Keratinocyte (primary cell): Measurements from ENCODE around the gene MYPN. TPM values are rescaled to one million over a fixed set of nuclear protein-coding genes. Genes with fewer than 3 reads are reported as not detected.
A peak's percentile ranks its signal among the peaks of the same experiment; 100 is the strongest.

Experiments used
- DNase-seq: peaks from one replicate; pipeline ENCODE4 v3.0.0-alpha.2; 2011; ENCODE audit warnings: low read depth, missing footprints, low spot score
- FAIRE-seq: peaks from 2 replicates; lab custom pipeline; 2011; peaks lifted over from hg19 to GRCh38; lab: Jason Lieb, UNC
- H2AFZ ChIP-seq: 2 replicates; pipeline ENCODE4 v1.6.0; 2012; ENCODE audit warnings: low read length, control low read depth, inconsistent platforms; ENCODE audit not compliant: control insufficient read depth
- H3K27ac ChIP-seq: 2 replicates; pipeline ENCODE4 v1.5.1; 2011; ENCODE audit warnings: low read length; ENCODE audit not compliant: control insufficient read depth, insufficient read depth
- H3K27me3 ChIP-seq: 3 replicates; pipeline ENCODE4 v1.6.0; 2011; ENCODE audit warnings: low read length; ENCODE audit not compliant: control insufficient read depth, insufficient read depth; ENCODE audit errors: extremely low read depth
- H3K36me3 ChIP-seq, 2 experiments: 2 replicates in 1 of 2; 3 replicates in 1 of 2; pipeline ENCODE4 v1.5.1; 2011; ENCODE audit warnings: low read length in 2 of 2, mild to moderate bottlenecking in 1 of 2; ENCODE audit not compliant: control insufficient read depth in 2 of 2, insufficient read depth in 2 of 2; ENCODE audit errors: extremely low read depth in 1 of 2
- H3K4me1 ChIP-seq: 3 replicates; pipeline ENCODE4 v1.5.1; 2011; ENCODE audit warnings: low read length; ENCODE audit not compliant: control insufficient read depth, insufficient read depth; ENCODE audit errors: extremely low read depth
- H3K4me2 ChIP-seq: 3 replicates; pipeline ENCODE4 v1.6.0; 2011; ENCODE audit warnings: low read depth, low read length; ENCODE audit not compliant: control insufficient read depth, insufficient read depth; ENCODE audit errors: extremely low read depth
- H3K4me3 ChIP-seq, 3 experiments: fragments of 200-600 bp in 1 of 3; sonication (generic) in 1 of 3; 2 replicates in 2 of 3; 3 replicates in 1 of 3; pipeline ENCODE4 v1.5.1; 2011 to 2016; ENCODE audit warnings: low read length in 3 of 3, mild to moderate bottlenecking in 3 of 3, control low read depth in 2 of 3, inconsistent platforms in 1 of 3, low read depth in 1 of 3, mixed read lengths in 1 of 3, mixed run types in 1 of 3, moderate library complexity in 1 of 3; ENCODE audit not compliant: control insufficient read depth in 2 of 3, insufficient read depth in 2 of 3; ENCODE audit errors: extremely low read depth in 1 of 3
- H3K79me2 ChIP-seq: 2 replicates; pipeline ENCODE4 v1.6.0; 2012; ENCODE audit warnings: low read length; ENCODE audit not compliant: control insufficient read depth, insufficient read depth
- H3K9ac ChIP-seq: 3 replicates; pipeline ENCODE4 v1.6.0; 2011; ENCODE audit warnings: low read length; ENCODE audit not compliant: control insufficient read depth, insufficient read depth; ENCODE audit errors: extremely low read depth
- H3K9me1 ChIP-seq: 3 replicates; pipeline ENCODE4 v1.6.0; 2011; ENCODE audit warnings: low read length; ENCODE audit not compliant: control insufficient read depth, insufficient read depth; ENCODE audit errors: extremely low read depth
- H3K9me3 ChIP-seq: 2 replicates; pipeline ENCODE4 v1.5.1; 2012; ENCODE audit warnings: low read depth, low read length; ENCODE audit not compliant: control insufficient read depth
- H4K20me1 ChIP-seq: 3 replicates; pipeline ENCODE4 v1.6.0; 2011; ENCODE audit warnings: low read length; ENCODE audit not compliant: control insufficient read depth, insufficient read depth; ENCODE audit errors: extremely low read depth
- CTCF ChIP-seq, 3 experiments: IDR thresholded peaks in 1 of 3; conservative IDR thresholded peaks in 1 of 3; optimal IDR thresholded peaks in 1 of 3; 2 replicates in 2 of 3; 3 replicates in 1 of 3; pipeline versions ENCODE3 to v1.5.1; 2011; ENCODE audit warnings: low read length in 3 of 3, mild to moderate bottlenecking in 3 of 3, moderate library complexity in 2 of 3, control low read depth in 1 of 3, inconsistent platforms in 1 of 3; ENCODE audit not compliant: insufficient read depth in 2 of 3; ENCODE audit errors: extremely low read depth in 1 of 3
- EZH2 ChIP-seq: IDR thresholded peaks from one replicate; pipeline ENCODE4 v1.6.1; 2012; ENCODE audit warnings: inconsistent platforms, mild to moderate bottlenecking, low read length, moderate library complexity
- dilution Hi-C: fragments of 300-500 bp; cut with MboI; formaldehyde crosslinking; loops from one replicate; pipeline ENCODE4 v1.7.0; 2020; ENCODE audit warnings: low sequenced_read_pairs; ENCODE audit not compliant: extremely low pct_ligation_motif_present
- polyA plus RNA-seq, 5 experiments: library from polyadenylated mRNA; depleted of rRNA in 3 of 5; stranded (reverse) in 3 of 5; stranded (forward) in 1 of 5; unstranded in 1 of 5; fragments of >200 nt; gene quantifications; 1 replicate in 1 of 5; 2 replicates in 3 of 5; 3 replicates in 1 of 5; pipeline versions ENCODE4 v1.2.1 to v1.2.3, GENCODE V29; 2011 to 2012; ENCODE audit warnings: missing spikeins in 2 of 5, low read depth in 1 of 5, low replicate concordance in 1 of 5

MYPN gene
- polyA plus RNA-seq, 1 donor (not counting 4 experiments of a cell fraction or from before 2014, with no cell fraction given), result 0.42 TPM

- H3K27ac ChIP-seq, result no peak overlapping the region
- no peaks in the 10 kb centered on the region for H3K27me3 ChIP-seq
- no peaks in the 10 kb centered on the region for H3K36me3 ChIP-seq
- H3K4me2 ChIP-seq, result no peak overlapping the region
- TF ChIP-seq EZH2, result no peak
- TF ChIP-seq CTCF (optimal IDR thresholded peaks at IDR 0.05 in 1 of 3, IDR thresholded peaks at IDR 0.05 in 1 of 3, conservative IDR thresholded peaks at IDR 0.05 in 1 of 3; ENCODE audit: extremely low read depth in 1 of 3, insufficient read depth in 2 of 3, low read length in 3 of 3), result no peak
- no peaks in the 10 kb centered on the region for H3K79me2 ChIP-seq
- dilution Hi-C loops, result no loop called here
- no peaks in the 10 kb centered on the region for H4K20me1 ChIP-seq
- FAIRE-seq (no peak), DNase-seq (no peak)
- no peak overlapping the region for H2AFZ ChIP-seq
- no peaks in the 10 kb centered on the region for H3K9me1 ChIP-seq
- no peak overlapping the region for H3K4me3 ChIP-seq
- peaks cover 10% of the 10 kb centered on the region for H3K4me1 ChIP-seq
- H3K9ac ChIP-seq, result no peak overlapping the region
- no peaks in the 10 kb centered on the region for H3K9me3 ChIP-seq
Observed at GRCh38 chr10:68081916-68082315, 27.4 kb upstream of the MYPN start.

GRCh38 chr10:68082872-68083271 lies 26.4 kb upstream of the MYPN start:
- H3K9me1 ChIP-seq, result no peaks in the 10 kb centered on the region
- dilution Hi-C loops, result no loop called here
- no peak overlapping the region for H2AFZ ChIP-seq
- no peaks in the 10 kb centered on the region for H3K79me2 ChIP-seq
- H3K27ac ChIP-seq, result no peak overlapping the region
- FAIRE-seq, result no peak
- H3K4me3 ChIP-seq, result no peak overlapping the region
- H3K4me2 ChIP-seq, result no peak overlapping the region
- no peaks in the 10 kb centered on the region for H3K9me3 ChIP-seq
- no peak for TF ChIP-seq EZH2
- peak in 1 of 3 experiments; percentile 55 for TF ChIP-seq CTCF (optimal IDR thresholded peaks at IDR 0.05 in 1 of 3, IDR thresholded peaks at IDR 0.05 in 1 of 3, conservative IDR thresholded peaks at IDR 0.05 in 1 of 3; ENCODE audit: extremely low read depth in 1 of 3, insufficient read depth in 2 of 3, low read length in 3 of 3)
- no peak overlapping the region for H3K9ac ChIP-seq
- no peaks in the 10 kb centered on the region for H3K36me3 ChIP-seq
- no peak for DNase-seq
- H3K4me1 ChIP-seq, result peaks cover 19% of the 10 kb centered on the region
- no peaks in the 10 kb centered on the region for H3K27me3 ChIP-seq
- no peaks in the 10 kb centered on the region for H4K20me1 ChIP-seq
